ENCODE results near the gene DNMT3L.
"Not testable (repeated sequence)": the region's sequence is repeated elsewhere in the genome, so short reads cannot be mapped to it uniquely, and the experiment has no call there.

The DNMT3L gene

GRCh38 chr21:44294391-44295162, 32.9 kb upstream of the DNMT3L start:
- DNase-seq, result no peak

GRCh38 chr21:44293551-44294231, 32.0 kb upstream of the DNMT3L start:
- DNase-seq, result no peak

DNA sequence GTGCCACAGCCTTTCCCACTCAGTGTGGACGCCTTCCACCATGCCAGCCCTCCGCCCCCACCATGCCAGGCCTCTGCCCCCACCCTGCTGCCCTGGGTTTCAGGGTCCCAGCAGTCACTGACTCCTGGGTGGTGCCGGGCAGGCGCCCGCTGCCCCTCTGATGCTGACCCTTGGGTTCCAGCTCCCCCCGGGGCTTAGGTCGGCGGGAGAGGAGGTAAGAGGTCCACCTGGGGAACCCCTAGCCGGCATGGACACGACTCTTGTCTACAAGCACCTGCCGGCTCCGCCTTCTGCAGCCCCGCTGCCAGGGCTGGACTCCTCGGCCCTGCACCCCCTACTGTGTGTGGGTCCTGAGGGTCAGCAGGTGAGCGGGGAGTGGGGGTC, 31.1 kb upstream of the DNMT3L start:
- no peak for DNase-seq

DNA sequence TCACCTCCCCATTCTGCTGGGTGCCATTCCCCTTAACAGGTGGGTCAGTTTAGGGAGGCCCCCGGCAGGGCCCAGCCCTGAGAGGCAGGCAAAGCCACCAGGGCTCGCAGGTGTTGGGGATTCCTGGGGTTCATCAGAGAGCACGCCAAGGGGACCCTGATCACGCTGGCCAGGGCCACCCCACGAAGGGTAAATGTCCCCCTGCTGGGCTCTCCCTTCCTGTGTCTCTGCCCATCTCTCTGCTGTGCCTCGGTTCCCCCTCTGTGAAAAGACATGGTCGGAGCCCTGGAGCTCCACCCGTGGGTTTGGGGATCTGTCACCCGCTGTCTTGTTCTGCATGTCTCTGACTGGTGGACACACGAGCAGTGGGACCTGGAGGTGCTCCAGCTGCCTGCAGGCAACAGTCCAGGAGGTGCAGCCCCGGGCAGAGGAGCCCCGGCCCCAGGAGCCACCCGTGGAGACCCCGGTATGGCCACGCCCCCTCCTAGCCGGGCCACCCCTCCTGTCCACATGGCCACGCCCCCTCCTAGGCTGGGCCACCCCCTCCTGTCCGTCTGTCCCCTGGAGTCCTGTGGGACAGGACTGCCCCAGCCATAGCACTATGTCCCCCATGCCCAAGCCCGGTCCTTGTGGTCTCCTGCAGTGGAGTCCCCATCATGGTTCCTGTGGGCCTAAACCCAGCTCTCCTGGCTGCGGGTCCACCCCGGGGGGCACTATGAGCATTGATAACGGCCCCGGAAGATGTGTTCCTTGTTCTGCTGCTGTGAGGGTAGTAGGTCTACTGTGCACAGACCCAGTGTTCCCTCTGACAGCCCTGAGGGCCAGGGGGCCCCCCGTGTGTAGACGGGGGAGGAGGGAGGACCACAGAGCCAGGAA, 30.5 kb upstream of the DNMT3L start:
- DNase-seq, result no peak

GRCh38 chr21:44291078-44291935, 29.6 kb upstream of the DNMT3L start:
- DNase-seq, result no peak

GRCh38 chr21:44290327-44291077, 28.8 kb upstream of the DNMT3L start:
- no peak for DNase-seq

- DNase-seq, result no peak
Observed at GRCh38 chr21:44289381-44290010, 27.8 kb upstream of the DNMT3L start.

DNA sequence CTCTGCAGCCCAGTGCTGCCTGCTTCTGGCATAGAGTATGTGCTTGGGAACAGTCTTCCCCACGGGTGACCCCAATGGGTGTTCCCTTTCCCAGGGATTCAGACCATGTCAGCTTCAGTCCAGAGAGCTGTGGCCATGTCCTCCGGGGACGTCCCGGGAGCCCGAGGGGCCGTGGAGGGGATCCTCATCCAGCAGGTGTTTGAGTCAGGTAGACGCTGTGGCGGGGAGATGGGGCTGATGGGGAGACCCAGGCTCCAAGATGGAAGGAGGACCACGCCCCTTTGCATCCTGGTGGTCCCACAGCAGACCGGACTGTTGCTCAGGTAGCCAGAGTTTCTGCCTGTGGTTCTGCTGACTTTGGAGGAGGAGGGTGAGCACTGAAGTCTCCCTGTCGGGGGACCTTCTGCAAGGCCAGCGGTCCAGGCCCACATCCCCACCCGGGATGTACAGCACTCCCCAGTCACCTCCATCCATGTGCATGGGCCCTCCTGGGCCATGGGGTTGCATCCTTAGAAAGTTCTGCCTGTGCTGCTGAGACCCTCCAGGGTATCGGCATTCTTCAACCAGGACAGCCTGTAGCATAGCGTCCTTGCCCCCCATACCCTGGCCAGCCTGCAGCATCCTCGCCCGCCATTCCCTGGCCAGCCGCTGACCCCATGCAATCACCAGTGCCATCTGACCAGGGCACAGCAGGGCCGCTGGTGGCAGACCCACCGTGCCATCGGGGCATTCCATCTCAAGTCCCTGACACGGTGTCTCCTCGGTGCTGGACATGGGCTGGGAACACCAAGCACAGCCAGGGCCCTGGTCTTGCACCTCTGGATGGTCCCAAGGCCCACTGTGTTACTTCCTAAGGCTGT, 26.8 kb upstream of the DNMT3L start:
- DNase-seq, result no peak

DNA sequence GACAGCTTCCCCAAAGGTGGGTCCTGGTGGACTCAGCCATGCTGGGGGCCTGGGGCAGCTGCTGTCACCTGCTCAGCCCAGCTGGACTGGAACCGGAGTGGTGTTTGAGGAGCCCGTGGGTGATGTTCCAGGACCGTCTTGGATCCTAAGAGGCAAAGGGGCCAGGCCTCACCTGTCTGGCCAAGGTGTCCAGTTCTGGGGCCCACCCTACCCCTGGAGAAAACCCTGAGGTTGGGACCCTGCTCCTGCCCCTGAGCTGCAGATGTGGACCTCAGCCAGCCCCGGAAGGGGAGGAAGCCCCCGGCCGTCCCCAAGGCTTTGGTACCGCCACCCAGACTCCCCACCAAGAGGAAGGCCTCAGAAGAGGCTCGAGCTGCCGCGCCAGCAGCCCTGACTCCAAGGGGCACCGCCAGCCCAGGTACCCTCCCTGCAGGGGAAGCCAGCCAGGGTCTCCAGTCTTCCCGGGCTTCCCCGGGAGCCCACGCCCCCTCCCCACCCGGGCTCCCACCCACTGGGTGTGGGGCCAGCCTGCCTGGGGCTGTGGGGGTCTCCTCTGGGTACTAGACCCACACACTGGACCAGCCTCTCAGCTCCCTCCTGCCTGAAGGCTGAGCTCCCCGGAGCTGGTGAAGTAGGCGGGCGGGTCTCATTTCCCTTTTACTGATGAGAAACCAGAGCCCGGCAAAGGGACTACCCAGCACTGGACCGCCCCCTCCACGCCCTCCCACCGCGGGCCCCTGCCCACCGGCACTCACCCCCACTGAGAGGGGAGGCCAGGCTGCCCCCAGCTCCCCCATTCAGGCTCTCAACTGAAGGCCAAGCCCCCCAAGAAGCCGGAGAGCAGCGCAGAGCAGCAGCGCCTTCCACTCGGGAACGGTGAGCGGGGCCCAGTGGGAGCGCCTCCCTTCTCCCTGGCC, 25.3 kb upstream of the DNMT3L start:
- DNase-seq, result no peak

DNA sequence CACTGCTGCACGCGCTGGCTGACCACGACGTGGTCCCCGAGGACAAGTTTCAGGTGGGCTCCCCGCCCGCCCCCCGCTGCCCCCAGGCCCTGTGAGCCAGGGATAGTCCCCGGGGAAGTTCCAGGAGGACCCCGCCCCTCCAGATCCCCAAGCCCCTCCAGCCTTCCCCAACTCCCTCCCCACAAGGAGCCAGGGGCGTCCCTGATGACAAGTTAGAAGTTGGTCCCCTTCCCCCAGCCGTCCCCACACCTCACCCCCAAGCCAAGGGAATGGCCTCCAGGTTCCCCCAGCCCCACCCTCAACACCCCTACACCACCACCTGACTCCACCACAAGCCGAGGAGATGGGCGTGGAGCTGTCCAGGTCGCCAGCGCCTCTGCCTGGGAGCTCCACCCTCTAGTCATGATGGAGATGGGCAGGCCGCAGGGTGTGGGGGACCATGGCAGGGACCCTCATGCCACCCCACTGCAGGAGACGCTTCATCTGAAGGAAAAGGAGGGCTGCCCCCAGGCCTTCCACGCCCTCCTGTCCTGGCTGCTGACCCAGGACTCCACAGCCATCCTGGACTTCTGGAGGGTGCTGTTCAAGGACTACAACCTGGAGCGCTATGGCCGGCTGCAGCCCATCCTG, 24.5 kb upstream of the DNMT3L start:
- no peak for DNase-seq

DNA sequence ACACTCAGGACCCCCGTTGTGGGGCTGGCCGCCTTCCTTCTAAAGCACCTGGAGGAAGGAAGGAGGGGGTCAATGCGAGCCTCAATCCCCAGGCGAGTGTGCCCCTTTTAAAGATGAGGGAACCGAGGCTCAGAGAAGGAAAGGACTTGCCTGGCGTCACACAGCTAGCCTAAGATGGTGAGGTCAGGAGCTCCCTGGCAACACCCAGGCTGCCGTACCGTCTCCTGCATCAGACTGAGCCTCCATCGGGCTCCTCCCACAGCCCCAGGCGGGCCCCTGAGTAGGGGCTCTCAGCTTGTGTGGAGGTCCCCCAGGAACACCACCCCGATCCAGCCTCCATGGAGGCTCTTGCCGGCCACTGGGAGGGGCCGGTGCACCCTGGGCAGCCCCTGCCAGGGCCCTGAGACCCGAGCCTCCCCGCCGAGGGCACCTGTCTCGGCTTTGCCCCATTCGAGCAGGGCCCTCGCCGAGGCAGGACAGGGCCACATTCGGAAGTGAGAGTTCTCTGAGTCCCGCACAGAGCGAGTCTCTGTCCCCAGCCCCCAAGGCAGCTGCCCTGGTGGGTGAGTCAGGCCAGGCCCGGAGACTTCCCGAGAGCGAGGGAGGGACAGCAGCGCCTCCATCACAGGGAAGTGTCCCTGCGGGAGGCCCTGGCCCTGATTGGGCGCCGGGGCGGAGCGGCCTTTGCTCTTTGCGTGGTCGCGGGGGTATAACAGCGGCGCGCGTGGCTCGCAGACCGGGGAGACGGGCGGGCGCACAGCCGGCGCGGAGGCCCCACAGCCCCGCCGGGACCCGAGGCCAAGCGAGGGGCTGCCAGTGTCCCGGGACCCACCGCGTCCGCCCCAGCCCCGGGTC, 23.7 kb upstream of the DNMT3L start, which contains the start of gene AIRE:
Gene AIRE (plus strand): TSS at position 739 of the 855 bp plus-strand sequence. CDS start 131 bp downstream, outside the sequence.
- no peak for DNase-seq

GRCh38 chr21:44283948-44284347, 22.3 kb upstream of the DNMT3L start:
- DNase-seq, result no peak

GRCh38 chr21:44283211-44283785, 21.6 kb upstream of the DNMT3L start:
- not testable (repeated sequence) for DNase-seq

- no peak for DNase-seq
Observed at GRCh38 chr21:44282370-44282769, 20.7 kb upstream of the DNMT3L start.

GRCh38 chr21:44281801-44282200, 20.1 kb upstream of the DNMT3L start:
- no peak for DNase-seq

DNA sequence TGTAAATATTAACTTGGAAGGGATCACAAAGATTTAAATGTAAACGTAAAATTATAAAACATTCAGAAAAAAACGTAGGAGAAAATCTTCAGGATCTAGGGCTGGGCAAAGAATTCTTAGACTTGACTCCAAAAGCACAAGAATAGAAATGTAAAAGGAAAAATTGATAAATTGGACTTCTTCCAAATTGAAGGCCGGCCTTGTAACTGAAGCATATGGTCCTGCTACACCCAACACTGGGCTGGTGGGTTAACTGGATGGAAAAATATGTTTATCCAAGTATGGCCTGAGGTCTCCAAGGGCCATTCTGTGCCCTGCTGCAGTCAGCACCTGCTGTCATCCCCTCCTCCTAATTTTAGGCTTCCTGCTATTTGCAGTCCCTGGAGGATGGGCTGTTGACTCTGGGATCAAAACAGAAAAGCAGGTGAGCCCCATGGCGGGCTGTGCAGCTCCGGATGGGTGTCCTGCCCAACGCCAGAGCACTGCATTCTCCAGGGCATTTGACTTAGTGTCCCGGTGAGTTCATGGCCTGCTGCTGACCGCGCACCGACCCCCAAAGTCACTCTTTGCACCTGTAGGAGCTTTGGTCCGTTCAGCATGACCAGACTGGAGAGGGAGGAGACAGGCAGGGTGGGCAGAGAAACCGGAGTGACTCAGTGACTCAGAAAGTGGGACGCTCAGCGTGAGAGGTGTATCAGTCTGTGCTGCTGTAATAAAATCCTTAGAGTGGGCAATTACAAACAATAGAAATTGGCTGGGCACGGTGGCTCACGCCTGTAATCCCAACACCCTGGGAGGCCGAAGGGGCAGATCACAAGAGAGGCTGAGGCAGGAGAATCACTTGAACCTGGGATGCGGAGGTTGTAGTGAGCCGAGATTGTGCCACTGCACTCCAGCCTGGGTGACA, 17.9 kb upstream of the DNMT3L start:
- DNase-seq, result no peak

Data from stimulated activated CD8-positive, alpha-beta memory T cell treated with anti-CD3 and anti-CD28 coated beads, Interleukin-4, amount 100 ng/mL, for 48 hours (primary cell).